Activated naive CD4-positive, alpha-beta T cell treated with anti-CD3 and anti-CD28 coated beads, Interleukin-2, amount 50 U/mL, for 16 hours (primary cell): Measurements from ENCODE around the gene IPCEF1.
A peak's percentile ranks its signal among the peaks of the same experiment; 100 is the strongest.

Source experiments
- DNase-seq: peaks from one replicate; pipeline ENCODE4 v3.0.0-alpha.2; 2020

Gene IPCEF1

GRCh38 chr6:154292066-154292465 lies 64.5 kb downstream of the IPCEF1 start:
- no peak for DNase-seq

DNA sequence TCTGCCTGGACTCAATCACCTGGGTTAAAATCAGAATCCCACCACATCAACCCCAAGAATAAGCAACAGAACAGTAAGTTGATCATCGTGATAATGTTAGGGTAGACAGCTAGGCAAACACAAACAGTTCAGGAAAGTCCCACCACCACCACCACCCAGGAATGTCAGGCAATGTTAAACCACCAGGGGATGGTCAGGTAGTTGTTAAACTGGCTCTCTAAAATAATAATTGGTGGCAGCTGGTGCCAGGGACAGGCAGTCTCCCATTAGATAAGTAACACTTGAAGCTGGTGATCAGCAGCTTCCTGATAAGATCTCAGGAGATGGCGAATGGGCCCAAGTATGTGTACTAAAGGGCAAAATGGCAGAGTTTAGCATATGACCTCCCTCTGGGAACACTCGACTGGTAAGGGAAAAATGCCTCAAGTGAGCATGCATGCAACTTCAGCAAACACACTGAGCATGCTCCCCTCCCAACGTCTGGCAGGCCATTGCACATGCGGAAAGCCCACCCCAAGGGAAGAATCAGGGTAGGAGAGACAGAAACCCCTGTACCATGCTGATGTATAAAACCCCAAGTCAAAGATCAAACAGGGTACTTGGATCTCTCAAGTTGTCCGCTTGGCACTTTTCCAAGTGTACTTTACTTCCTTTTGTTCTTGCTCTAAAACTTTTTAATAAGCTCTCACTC lies 66.6 kb downstream of the IPCEF1 start:
- DNase-seq: no peak

GRCh38 chr6:154285826-154286225 lies 70.8 kb downstream of the IPCEF1 start:
- DNase-seq: no peak

- no peak for DNase-seq
Observed at GRCh38 chr6:154284313-154284853, 72.2 kb downstream of the IPCEF1 start.

GRCh38 chr6:154280521-154280920 lies 76.1 kb downstream of the IPCEF1 start:
- DNase-seq: no peak

DNA sequence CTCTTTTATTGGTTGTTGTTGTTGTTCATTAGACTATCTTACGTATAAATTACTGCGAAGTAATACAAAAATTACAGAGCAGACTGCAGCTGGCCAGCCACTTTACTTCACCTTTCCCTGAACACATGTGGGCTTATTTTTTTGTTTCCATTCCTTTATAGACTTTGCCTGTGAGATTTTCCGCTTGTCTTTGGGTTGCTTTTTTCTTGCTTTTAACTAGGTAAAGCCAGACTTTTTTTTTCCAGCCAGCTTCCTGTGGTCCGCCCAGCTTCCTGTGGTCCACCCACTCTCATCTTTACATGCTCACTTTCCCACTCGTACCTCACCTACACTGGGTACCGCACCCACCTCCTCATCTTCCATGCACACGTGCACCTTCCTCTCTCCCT lies 79.0 kb downstream of the IPCEF1 start:
- DNase-seq: no peak

- DNase-seq: no peak
Observed at GRCh38 chr6:154276810-154277628, 79.6 kb downstream of the IPCEF1 start.

GRCh38 chr6:154274168-154274567 lies 82.4 kb downstream of the IPCEF1 start:
- no peak for DNase-seq

- DNase-seq: no peak
Observed at GRCh38 chr6:154268486-154268885, 88.1 kb downstream of the IPCEF1 start.

GRCh38 chr6:154267508-154268106 lies 89.0 kb downstream of the IPCEF1 start:
- DNase-seq: no peak

- DNase-seq: no peak
Observed at GRCh38 chr6:154266560-154267099, 90.0 kb downstream of the IPCEF1 start.

DNA sequence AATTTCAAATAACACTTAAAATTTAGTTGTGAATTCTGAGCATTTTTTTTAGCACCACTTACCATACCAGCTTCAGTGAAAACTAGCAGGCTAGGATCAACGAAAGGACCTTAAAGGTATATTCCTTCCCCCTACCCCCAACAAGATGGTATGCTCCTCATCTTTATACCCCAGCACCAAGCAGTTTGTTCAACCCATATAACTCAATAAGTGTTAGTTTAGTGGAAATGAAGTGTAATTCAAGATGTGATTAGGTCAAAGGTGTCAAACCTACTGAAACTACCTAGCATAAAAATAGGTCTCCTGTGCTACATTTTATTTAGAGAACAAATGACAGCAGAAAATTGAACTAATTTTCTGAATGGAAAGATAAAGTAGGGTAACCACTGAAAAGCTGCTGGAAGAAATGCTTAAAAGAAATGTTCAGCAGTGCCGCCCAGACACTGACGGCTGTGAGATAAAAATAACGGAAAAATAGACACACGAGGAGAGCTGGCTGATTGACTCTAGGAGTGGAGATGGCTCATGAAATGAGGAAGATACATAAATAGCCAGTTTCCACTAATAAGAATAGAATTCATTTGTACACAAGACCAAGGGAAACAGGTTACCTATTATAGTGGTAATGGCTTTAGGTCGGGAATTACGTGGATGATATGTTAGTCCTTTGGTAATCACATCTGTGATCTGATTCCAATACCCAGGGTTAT lies 94.8 kb downstream of the IPCEF1 start:
- DNase-seq: no peak

DNA sequence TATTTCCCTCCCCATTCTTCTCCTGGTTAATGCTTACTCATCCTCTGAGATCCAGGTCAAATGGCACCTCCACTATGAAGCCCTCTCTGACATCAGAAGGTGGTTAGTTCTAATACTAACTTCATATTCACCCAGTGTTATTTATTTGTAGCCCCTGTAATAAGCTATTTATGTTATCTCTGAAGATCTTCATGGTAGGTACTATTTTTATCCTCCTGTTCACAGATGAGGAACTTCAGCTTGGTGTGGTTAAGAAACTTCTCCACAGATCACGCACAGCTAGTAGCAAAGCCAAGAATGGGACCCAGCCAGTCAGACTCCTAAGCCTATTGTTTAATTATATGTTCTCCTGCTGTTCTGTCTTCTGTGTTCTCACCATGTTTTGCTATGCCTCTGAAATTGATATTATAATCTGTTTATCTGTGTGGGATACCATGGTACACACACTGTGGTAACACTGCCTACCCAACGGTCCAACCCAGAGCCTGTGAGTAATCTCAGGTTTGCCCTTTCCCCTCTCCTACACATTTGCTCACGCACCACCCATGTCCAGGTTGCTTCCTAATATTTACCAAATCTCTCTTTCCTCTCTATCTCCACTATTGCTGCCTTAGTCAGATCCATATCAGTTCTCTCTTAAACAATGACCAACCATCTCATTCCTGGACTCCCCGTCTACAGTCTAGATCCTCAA lies 98.4 kb downstream of the IPCEF1 start:
- no peak for DNase-seq

- no peak for DNase-seq
Observed at GRCh38 chr6:154257067-154257466, 99.5 kb downstream of the IPCEF1 start.

- no peak for DNase-seq
Observed at GRCh38 chr6:154252678-154253077, 103.9 kb downstream of the IPCEF1 start.

- no peak for DNase-seq
Observed at GRCh38 chr6:154251116-154251515, 105.5 kb downstream of the IPCEF1 start.

GRCh38 chr6:154249499-154250298 lies 106.9 kb downstream of the IPCEF1 start:
- DNase-seq: peak; percentile 17

- DNase-seq: peak; percentile 46
Observed at GRCh38 chr6:154247119-154247861, 109.3 kb downstream of the IPCEF1 start.

DNA sequence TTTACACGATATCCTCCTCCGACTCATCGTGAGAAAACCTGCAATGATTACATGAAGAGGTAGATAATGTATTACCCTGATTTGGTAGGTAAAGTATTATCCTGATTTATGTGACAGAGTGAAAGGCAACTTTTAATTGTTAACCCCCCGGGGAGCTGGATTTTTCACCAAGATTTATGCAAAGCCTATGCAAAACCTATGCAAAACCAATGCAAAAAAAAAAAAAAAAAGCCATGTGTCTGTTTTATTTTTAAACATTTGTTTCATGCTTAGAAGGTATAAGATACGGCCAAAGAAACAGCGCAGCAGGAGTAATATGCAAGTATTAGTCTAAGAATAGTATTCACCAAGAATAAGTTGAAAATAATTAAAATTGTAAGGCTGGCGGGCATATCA lies 109.9 kb downstream of the IPCEF1 start:
- DNase-seq: no peak

DNA sequence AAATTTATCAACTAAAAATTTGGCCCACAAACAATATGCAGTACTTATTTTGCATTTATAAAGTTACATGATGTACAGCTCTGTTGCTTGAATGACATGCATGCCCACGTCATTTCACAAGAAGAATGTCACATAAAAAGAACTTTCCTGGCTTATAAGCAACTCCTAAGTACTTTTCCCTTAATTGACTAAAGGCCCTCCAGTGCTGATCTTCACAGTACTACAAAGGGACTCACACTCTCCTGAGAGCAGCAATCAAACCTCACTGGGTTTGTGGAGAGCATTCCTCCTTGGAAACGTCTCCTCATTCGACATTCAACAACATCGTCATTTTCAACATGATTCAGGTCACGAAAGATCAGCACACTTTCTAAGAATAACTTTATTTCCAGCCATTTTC lies 111.1 kb downstream of the IPCEF1 start:
- DNase-seq: no peak
